CD14-positive monocyte (primary cell): ENCODE measurements around the gene UEVLD. TPM values are rescaled to one million over a fixed set of nuclear protein-coding genes. Genes with fewer than 3 reads are reported as not detected.

ENCODE experiments used
- DNase-seq, 3 donors: peaks; one replicate each; pipeline ENCODE4 v3.0.0-alpha.2; 2011 to 2022
- H2AFZ ChIP-seq: 2 replicates; pipeline ENCODE4 v1.6.0; 2012; ENCODE audit warnings: mild to moderate bottlenecking, low read depth, low read length, inconsistent platforms; ENCODE audit not compliant: insufficient read depth, poor library complexity, severe bottlenecking
- H3K27ac ChIP-seq, 2 donors: 1 replicate in 1 of 2; 2 replicates in 1 of 2; pipeline ENCODE4 v1.5.1; 2012 to 2013; ENCODE audit warnings: low read length in 2 of 2, control low read depth in 1 of 2, inconsistent platforms in 1 of 2, low read depth in 1 of 2, mild to moderate bottlenecking in 1 of 2
- H3K27me3 ChIP-seq, 2 donors: one replicate each; pipeline versions ENCODE4 v1.6.0 to v1.6.1; 2011 to 2013; ENCODE audit warnings: low read length in 2 of 2; ENCODE audit not compliant: control insufficient read depth in 2 of 2, insufficient read depth in 2 of 2
- H3K36me3 ChIP-seq, 2 donors: replicated peaks in 1 of 2; 1 replicate in 1 of 2; 2 replicates in 1 of 2; pipeline versions ENCODE4 v1.5.1 to v1.6.1; 2012 to 2013; ENCODE audit warnings: low read length in 2 of 2, control low read depth in 1 of 2, inconsistent platforms in 1 of 2, mild to moderate bottlenecking in 1 of 2; ENCODE audit not compliant: insufficient read depth in 2 of 2, control insufficient read depth in 1 of 2
- H3K4me1 ChIP-seq, 2 donors: 1 replicate in 1 of 2; 2 replicates in 1 of 2; pipeline versions ENCODE4 v1.5.1 to v1.6.1; 2012 to 2013; ENCODE audit warnings: low read length in 2 of 2, control low read depth in 1 of 2, inconsistent platforms in 1 of 2, mild to moderate bottlenecking in 1 of 2, moderate library complexity in 1 of 2; ENCODE audit not compliant: insufficient read depth in 2 of 2, control insufficient read depth in 1 of 2
- H3K4me2 ChIP-seq: replicated peaks from 2 replicates; pipeline ENCODE3; 2012; ENCODE audit warnings: low read length, moderate library complexity, mild to moderate bottlenecking; ENCODE audit not compliant: poor library complexity, severe bottlenecking; ENCODE audit errors: extremely low read depth
- H3K4me3 ChIP-seq, 3 experiments: fragments of 200-600 bp in 1 of 3; sonication (generic) in 1 of 3; replicated peaks in 1 of 3; 1 replicate in 2 of 3; 2 replicates in 1 of 3; pipeline ENCODE4 v1.5.1; 2011 to 2013; ENCODE audit warnings: low read length in 3 of 3, mild to moderate bottlenecking in 3 of 3, control low read depth in 2 of 3, low read depth in 2 of 3, inconsistent platforms in 1 of 3, moderate library complexity in 1 of 3
- H3K79me2 ChIP-seq: 2 replicates; pipeline ENCODE4 v1.6.0; 2012; ENCODE audit warnings: mild to moderate bottlenecking, control low read depth, inconsistent platforms, low read length, moderate library complexity; ENCODE audit not compliant: insufficient read depth
- H3K9ac ChIP-seq: 2 replicates; pipeline ENCODE4 v1.6.0; 2017; ENCODE audit warnings: low read length, mild to moderate bottlenecking; ENCODE audit not compliant: insufficient read depth, poor library complexity, severe bottlenecking
- H3K9me3 ChIP-seq, 2 donors: replicated peaks in 1 of 2; 1 replicate in 1 of 2; 2 replicates in 1 of 2; pipeline versions ENCODE4 v1.5.1 to v1.6.1; 2012 to 2013; ENCODE audit warnings: low read length in 2 of 2, control low read depth in 1 of 2; ENCODE audit not compliant: control insufficient read depth in 1 of 2, insufficient read depth in 1 of 2
- H4K20me1 ChIP-seq: 2 replicates; pipeline ENCODE4 v1.6.0; 2012; ENCODE audit warnings: mild to moderate bottlenecking, low read length, control low read depth, moderate library complexity; ENCODE audit not compliant: insufficient read depth
- H3K27ac Mint-ChIP-seq, 7 donors: one replicate each; pipeline ENCODE4 v1.8.0; 2020; ENCODE audit warnings: mild to moderate bottlenecking in 7 of 7, mixed read lengths in 7 of 7, moderate library complexity in 6 of 7, inconsistent platforms in 2 of 7
- H3K27me3 Mint-ChIP-seq, 3 donors: one replicate each; pipeline ENCODE4 v1.8.0; 2021 to 2022; ENCODE audit warnings: low read depth in 3 of 3, mild to moderate bottlenecking in 3 of 3, mixed read lengths in 3 of 3, moderate library complexity in 3 of 3, inconsistent platforms in 1 of 3
- H3K36me3 Mint-ChIP-seq, 2 donors: one replicate each; pipeline ENCODE4 v1.8.0; 2020; ENCODE audit warnings: mixed read lengths in 2 of 2, inconsistent platforms in 1 of 2, mild to moderate bottlenecking in 1 of 2
- H3K4me1 Mint-ChIP-seq: one replicate; pipeline ENCODE4 v1.8.0; 2020; ENCODE audit warnings: mild to moderate bottlenecking, mixed read lengths
- H3K4me3 Mint-ChIP-seq, 2 donors: one replicate each; pipeline ENCODE4 v1.8.0; 2020; ENCODE audit warnings: mild to moderate bottlenecking in 2 of 2, mixed read lengths in 2 of 2, moderate library complexity in 1 of 2
- H3K9me3 Mint-ChIP-seq, 7 donors: one replicate each; pipeline ENCODE4 v1.8.0; 2020 to 2022; ENCODE audit warnings: mixed read lengths in 7 of 7, mild to moderate bottlenecking in 6 of 7, moderate library complexity in 6 of 7, inconsistent platforms in 2 of 7
- WGBS: methylation state at CpG from one replicate; pipeline ENCODE4 v1.1.5; 2013; ENCODE audit warnings: missing lambda C conversion rate; ENCODE audit not compliant: insufficient coverage; 5-methylcytosine and 5-hydroxymethylcytosine counted together
- intact Hi-C, 2 donors: fragments of 100-400 bp; cut with micrococcal nuclease; formaldehyde crosslinking; loops; one replicate each; pipeline versions ENCODE4 v1.15.0 to v1.15.1; 2023
- polyA plus RNA-seq, 3 donors: library from polyadenylated mRNA; depleted of rRNA in 1 of 3; unstranded in 2 of 3; stranded (reverse) in 1 of 3; fragments of 300-500 nt in 2 of 3; fragments of >200 nt in 1 of 3; fragmentation: Illumina TruSeq in 2 of 3; gene quantifications; 1 replicate in 2 of 3; 2 replicates in 1 of 3; pipeline ENCODE4 v1.2.3, GENCODE V29; 2012 to 2021
- TF ChIP-seq, protein P1 (sequence below): fragments of 200-600 bp; IDR thresholded peaks from one replicate; pipeline ENCODE4 v1.8.0; 2022; ENCODE audit warnings: antibody characterized with exemption, mild to moderate bottlenecking

The UEVLD gene
- polyA plus RNA-seq, 3 donors: 8.0 to 15.5 (median 11.7) TPM

DNA sequence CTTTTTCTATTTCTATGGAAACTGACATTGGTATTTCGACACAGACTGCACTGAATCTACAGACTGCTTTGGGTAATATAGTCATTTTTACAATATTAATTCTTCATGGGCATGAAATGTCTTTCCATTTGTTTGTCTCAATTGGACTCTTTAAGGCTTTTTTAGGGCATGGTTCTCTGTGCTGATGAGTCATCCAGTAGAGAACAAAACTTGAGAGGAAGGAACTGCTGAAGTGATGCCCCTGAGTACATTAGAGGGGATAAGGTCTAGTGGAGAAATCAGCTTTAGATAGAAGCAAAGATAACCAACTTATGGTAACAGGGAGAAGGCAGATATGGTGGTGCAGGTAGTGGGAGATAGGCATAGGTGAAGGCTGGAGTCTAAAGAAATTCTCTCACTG, 86.9 kb downstream of the UEVLD start:
- H3K9me3 ChIP-seq: no peaks in the 10 kb centered on the region
- Mint-ChIP-seq H3K36me3 (peaks cover 73 to 93% of the 10 kb centered on the region in 2 donors), H3K4me3 (no peak overlapping the region), H3K9me3 (no peaks in the 10 kb centered on the region), H3K4me1 (no peaks in the 10 kb centered on the region), H3K27me3 (no peaks in the 10 kb centered on the region), H3K27ac (no peak overlapping the region)
- no peak overlapping the region for H2AFZ ChIP-seq
- H3K4me1 ChIP-seq: no peaks in the 10 kb centered on the region
- H3K9ac ChIP-seq: no peak overlapping the region
- no CpG with 5 or more reads among the region's 1 CpG for WGBS
- H3K27ac ChIP-seq: no peak overlapping the region
- no peak overlapping the region for H3K4me3 ChIP-seq
- H3K27me3 ChIP-seq: no peaks in the 10 kb centered on the region
- H3K4me2 ChIP-seq: no peak overlapping the region
- peaks cover 83 to 95% of the 10 kb centered on the region in 2 donors for H3K36me3 ChIP-seq
- no peak for DNase-seq
- H3K79me2 ChIP-seq: no peaks in the 10 kb centered on the region
- TF ChIP-seq, protein P1, sequence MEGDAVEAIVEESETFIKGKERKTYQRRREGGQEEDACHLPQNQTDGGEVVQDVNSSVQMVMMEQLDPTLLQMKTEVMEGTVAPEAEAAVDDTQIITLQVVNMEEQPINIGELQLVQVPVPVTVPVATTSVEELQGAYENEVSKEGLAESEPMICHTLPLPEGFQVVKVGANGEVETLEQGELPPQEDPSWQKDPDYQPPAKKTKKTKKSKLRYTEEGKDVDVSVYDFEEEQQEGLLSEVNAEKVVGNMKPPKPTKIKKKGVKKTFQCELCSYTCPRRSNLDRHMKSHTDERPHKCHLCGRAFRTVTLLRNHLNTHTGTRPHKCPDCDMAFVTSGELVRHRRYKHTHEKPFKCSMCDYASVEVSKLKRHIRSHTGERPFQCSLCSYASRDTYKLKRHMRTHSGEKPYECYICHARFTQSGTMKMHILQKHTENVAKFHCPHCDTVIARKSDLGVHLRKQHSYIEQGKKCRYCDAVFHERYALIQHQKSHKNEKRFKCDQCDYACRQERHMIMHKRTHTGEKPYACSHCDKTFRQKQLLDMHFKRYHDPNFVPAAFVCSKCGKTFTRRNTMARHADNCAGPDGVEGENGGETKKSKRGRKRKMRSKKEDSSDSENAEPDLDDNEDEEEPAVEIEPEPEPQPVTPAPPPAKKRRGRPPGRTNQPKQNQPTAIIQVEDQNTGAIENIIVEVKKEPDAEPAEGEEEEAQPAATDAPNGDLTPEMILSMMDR: no peak
- peaks cover 6% of the 10 kb centered on the region for H4K20me1 ChIP-seq
- intact Hi-C loops: no loop called here

DNA sequence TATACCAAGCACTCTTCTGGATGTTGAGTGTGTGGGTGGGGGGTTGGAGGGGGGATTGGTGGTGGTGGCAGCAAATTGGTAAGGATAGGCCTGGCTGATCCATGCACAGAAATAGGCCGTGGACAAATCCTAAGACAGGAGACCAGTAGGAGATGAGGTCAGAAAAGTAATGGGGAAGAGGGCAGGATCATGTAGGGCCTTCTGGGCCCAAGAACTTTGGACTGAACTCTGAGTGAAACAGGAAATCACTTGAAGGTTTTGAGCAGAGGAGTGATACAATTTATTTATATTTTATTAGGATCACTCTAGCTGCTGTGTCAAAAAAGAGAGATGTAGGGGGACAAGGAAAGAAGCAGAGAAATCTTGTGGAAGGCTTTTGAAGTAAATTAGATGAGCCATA, 90.5 kb downstream of the UEVLD start:
- no peak overlapping the region for H3K4me3 ChIP-seq
- TF ChIP-seq, protein P1: no peak
- Mint-ChIP-seq H3K4me3 (no peak overlapping the region), H3K27ac (peak overlapping the region in 2 of 7 donors; percentile 56 to 58), H3K9me3 (no peaks in the 10 kb centered on the region), H3K4me1 (no peaks in the 10 kb centered on the region), H3K36me3 (peaks cover 75 to 92% of the 10 kb centered on the region in 2 donors), H3K27me3 (no peaks in the 10 kb centered on the region)
- H3K27ac ChIP-seq: peak overlapping the region in 1 of 2 donors; percentile 21
- H3K79me2 ChIP-seq: no peaks in the 10 kb centered on the region
- 100% methylated on average over 1 of the region's 1 CpG for WGBS
- no peaks in the 10 kb centered on the region for H3K9me3 ChIP-seq
- intact Hi-C loops: no loop called here
- H3K9ac ChIP-seq: no peak overlapping the region
- DNase-seq: no peak
- H3K27me3 ChIP-seq: no peaks in the 10 kb centered on the region
- peaks cover 76 to 91% of the 10 kb centered on the region in 2 donors for H3K36me3 ChIP-seq
- H3K4me1 ChIP-seq: no peaks in the 10 kb centered on the region
- H2AFZ ChIP-seq: no peak overlapping the region
- H3K4me2 ChIP-seq: no peak overlapping the region
- peaks cover 22% of the 10 kb centered on the region for H4K20me1 ChIP-seq
